Hindlimb muscle (tissue), 1 donor: ENCODE measurements around the gene TMED10. TPM values are rescaled to one million over a fixed set of nuclear protein-coding genes. Genes with fewer than 3 reads are reported as not detected.

Experiments
- DNase-seq: peaks from one replicate; pipeline ENCODE4 v3.0.0-alpha.2; 2013
- polyA plus RNA-seq: library from polyadenylated mRNA; unstranded; fragments of 120-200 nt; gene quantifications from one replicate; pipeline ENCODE4 v1.2.1, GENCODE V29; 2013; ENCODE audit not compliant: insufficient read length

Gene TMED10
- polyA plus RNA-seq = 117 TPM

DNA sequence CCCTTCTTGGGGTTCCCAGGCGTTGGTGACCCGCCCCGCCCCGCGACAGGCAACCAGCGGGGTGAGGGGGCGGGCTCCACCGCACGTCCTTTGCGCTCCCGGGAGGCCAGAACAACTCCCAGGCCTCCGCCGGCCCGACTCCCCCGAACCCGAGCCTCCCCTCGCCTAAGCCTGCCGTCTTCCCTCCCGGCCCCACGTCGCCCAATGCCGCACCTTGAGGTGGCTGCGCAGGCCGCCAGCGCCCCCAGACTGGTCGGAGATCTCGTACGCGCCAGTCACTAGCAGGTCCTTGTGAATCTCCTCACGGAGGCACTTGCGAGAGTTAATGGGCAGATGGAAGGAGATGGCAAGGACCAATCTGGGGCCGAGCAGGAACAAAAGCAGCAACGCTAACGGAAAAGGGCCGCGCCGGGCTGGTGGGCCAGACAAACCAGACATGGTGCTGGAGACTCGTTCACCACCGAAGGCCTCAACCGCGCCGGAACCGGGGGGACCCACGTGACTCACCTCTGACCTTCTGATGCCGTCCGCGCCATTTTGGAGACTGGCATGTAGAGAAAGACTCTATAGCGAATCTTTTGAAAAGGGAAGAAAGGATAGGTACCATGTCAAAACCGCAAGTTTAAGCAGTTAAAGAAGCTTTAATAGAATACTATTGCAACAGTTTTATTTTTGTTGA, at the start of gene TMED10:
TSS of gene TMED10 (minus strand) at position 471 of the 679 bp plus-strand sequence. CDS start at position 438, 33 bp downstream.
- DNase-seq = peak; percentile 91

DNA sequence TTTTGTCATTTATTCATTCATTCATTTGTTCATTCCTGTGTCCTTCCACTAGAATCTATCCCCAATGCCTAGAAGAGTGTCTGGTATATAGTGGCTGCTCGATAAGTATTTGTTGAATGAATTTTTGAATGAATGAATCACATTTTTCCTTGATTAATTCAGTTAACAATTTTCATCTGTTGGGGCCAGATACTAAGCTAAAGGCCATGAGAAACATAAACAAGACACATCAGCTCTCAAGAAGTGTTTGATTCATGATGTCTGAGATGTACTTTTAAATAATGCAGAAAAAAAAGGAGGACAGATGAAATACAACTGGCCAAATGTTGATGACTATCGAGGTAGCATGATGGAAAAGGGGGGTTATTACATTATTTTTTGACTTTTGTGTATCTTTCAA, 48.1 kb upstream of the TMED10 start:
- no peak for DNase-seq

DNA sequence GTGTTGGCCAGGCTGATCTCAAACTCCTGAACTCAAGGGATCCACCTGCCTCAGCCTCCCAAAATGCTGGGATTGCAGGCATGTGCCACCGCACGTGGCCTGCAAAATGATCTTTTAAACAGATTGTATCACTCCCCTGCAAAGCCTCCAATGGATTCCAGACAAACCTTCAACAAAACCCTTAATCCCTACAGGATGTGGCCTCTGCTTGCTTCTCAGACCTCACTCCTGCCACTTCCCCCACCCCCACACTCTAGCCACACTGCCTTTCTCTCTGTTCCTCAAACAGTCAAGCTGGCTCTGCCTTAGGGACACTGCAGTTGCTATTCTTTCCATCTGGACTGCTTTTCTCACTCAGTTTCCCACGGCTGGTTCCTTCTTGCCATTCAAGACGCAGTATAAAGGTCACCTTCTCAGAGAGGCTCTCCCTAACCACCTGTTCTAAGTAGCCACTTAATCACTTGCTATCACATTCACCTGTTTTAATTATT, 47.3 kb upstream of the TMED10 start:
- DNase-seq = no peak

DNA sequence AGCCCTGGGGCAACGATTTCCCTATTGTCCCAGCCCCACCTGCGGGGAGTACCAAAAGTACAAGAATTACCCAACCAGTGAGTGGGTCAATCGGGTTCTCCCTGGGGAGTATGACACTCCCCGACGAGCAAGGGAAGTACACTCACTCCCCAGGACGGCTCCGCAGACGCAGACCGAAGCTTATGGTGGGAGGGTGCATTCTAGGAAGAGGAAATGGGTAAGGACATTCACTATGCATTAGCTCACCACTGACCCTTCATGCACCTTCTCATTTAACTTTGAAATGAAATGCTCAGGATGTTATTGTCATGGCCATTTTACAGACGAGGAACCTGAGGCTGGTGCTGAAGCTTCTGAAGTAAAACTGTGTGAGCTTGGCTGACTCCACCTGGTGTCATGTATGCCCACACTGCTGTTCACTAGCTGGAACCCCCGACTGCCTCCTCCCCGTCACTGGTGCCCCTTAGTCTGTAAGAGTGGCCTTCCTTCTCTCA, 45.8 kb upstream of the TMED10 start:
- DNase-seq = no peak

DNA sequence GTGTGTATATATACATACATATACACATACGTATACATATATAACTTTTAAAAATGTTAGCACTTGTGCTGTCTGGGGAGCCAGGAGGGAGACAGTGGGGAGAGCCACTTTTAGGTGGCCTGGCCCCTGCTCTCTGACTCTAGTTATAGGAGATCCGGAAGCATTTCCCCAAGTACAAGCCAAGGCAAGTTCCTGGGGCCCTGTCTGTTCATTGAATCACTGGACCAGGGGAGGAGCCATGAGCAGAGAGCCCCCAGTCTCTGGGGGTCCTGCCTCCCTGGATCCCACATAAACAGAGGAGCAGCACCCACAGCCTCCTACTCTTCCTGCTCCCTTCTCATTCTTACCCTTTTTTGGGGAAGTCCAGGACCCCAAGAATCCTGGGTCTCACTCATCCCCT, 45.4 kb upstream of the TMED10 start:
- no peak for DNase-seq

DNA sequence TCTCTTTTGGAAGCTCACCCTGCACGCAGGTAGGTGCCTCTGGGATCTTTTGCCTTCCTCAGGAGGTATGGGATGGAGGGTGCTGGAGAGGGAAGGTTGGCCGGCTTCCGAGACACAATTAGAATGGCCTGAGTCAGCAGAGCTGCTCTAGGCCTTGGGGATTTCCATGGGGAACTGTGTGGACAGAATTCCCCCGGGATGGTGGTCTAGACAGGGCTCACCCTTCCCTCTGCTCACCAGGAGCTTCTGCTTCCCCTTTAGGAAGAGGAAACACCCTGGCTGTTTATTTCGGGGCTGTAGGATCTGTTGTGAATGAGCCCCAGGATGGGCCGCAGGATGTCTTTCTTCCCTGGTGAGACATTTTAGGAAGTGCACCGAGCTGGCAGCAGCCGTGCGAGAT, 43.7 kb upstream of the TMED10 start:
- no peak for DNase-seq

DNA sequence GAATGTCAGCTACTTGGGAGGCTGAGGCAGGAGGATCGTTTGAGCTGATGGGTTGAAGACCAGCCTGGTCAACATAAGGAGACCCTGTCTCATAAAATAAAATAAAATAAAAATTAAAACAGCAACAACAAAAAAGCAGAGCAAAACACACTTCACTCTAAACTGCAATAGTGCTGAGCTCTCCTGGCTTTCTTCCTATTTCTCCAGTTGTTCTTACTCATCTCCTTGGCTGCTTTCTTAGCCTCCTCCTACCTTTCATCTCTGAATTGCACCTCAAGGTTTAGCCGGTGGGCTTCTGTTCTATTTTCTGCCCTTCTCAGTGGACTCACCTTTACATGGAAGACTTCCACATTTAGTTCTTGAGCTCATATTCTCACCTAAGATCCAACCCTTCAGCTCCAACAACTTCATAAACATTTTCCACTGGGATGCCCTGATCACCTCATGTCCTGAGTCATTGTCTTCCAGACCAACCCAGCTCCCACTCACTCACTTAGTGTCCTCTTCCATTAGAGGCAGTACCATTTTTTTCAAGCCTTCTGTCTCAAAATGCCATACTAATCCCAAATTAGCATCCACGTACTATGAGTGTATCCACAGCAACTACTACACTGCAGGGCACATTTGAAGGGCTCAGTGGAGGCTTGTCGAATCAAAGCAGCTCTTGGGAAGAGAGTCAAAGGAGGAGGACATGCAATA, 41.2 kb upstream of the TMED10 start:
- DNase-seq = no peak

DNA sequence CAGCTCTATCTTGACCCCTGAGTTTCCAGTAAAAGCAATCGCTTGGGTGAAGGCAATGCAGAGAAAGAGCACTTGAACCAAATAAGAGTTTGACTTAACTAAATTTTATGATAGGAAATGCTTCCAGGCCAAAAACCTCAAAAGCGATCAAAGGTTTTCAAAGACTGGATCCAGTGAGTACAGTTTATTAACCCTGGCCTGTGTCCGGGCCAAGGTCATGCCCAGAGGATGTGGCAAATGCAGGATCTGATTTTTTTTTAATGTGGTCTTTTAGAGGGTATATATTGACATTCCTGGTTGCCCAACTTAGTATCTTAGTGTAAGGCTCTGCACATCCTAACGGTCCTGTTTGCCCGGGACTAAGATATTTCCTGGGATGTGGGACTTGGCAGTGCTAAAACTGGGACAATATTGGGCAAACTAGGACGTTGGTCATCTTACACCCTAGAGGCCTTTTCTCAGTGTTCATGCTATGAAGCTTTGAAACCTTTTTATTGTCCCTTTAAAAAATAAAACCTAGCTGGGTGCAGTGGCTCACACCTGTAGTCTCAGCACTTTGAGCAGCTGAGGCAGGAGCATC, 40.1 kb upstream of the TMED10 start:
- no peak for DNase-seq

DNA sequence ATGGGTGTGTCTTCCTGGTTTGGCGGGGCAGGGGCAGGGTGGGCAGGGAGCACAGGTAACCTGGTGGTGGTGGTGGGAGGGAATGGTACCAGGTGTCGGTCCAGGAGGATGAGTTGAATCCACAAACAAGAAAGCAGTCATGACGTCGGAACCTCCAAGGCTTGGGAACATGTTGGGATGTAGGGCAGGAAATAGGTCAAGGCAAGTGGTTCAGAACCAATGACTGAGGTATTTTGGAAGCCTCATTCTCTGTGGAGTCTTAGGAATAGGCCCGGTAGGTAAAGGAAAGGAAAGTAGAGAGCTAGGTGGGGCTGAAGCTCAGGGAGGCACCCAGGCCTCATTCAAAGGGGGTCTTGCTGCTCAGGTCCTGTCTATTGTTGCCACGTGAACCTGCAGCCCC, 39.1 kb upstream of the TMED10 start:
- no peak for DNase-seq

DNA sequence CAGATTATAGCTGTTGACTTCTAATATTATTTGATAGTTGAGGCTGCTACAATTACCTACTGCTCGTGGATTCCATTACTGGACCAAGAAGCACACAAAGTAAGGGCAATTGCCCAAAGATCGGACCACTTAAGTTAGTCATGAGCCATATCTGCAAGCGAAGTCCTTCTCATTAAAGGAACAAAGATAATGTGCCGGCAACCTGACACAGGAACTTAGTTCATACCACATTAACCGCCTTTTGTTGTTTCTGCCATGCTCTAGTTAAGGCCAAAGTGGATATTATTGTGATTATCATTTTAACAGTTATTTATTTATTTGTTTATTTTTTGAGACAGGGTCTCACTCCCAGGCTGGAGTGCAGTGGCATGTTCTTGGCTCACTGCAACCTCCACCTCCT, 38.1 kb upstream of the TMED10 start:
- DNase-seq = no peak

DNA sequence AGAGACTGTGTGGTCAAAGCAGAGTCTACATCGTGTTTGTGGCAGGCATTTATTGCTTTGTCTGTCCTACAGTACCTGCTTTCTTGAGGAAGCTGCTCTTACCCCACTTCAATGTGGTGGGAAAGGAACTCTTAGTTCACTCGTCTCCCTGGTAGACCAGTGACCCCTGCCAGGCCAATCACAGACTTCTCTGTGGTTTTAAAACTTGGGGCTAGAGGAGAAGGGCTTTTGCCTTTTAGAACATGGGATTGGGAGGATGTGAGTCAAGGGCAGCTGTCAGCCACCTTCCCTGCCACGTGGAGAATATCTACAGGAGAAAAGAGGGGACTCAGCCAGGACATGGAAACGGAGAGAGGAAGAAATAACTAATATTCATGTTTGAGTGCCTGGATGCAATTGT, 36.8 kb upstream of the TMED10 start:
- no peak for DNase-seq

DNA sequence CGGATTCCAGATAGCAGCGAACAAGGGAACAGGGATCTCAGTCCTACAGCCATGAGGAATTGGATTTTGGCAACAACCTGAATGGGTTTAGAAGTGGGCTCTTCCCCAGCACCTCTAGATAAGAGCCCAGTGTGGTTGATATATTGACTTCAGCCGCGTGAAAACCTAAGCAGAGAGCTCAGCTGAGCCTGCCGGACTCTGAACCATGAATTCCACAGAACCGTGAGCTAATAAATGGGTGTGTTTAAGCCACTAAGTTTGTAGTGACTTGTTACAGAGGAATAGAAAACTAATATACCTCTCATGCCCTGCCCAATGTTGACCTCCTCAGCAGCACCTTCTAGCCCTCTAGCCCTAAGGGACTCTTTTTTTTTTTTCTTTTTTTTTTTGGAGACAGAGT, 32.4 kb upstream of the TMED10 start:
- DNase-seq = no peak

DNA sequence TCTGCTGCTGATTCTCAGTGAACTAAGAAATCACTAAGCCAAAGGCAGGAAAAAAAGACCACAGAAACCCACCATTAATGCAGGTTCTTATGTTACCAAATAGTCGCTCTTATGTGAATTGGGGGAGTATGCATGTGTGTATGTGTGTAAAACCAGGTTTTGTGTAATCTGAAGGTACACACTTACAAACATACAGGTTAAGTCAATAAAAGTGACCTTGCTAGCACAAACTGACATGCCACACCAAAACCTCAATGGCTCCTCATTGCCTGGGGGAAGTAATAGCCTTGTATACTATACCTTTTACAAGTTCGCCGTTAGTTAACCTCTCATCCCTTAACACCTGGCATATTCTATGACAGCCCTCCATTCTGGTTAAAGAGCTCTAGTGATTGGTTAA, 29.8 kb upstream of the TMED10 start:
- no peak for DNase-seq

DNA sequence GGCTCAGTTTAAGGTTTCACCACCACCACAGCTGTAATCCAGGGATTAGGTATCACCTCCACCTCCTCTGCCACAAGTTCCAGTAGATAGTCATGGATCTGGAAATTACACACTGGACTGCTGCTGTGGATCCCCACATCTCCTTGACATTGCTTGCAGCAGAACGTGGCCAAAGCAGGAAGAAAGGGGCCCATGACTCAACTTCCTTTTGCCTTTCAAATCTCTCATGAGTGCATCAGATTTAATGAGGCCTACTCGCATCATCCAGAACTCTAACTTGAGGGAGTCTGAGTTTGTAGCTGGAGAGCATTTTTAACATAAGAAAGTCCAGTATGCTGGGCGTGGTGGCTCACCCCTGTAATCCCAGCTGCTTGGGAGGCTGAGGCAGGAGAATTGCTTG, 29.2 kb upstream of the TMED10 start:
- no peak for DNase-seq

DNA sequence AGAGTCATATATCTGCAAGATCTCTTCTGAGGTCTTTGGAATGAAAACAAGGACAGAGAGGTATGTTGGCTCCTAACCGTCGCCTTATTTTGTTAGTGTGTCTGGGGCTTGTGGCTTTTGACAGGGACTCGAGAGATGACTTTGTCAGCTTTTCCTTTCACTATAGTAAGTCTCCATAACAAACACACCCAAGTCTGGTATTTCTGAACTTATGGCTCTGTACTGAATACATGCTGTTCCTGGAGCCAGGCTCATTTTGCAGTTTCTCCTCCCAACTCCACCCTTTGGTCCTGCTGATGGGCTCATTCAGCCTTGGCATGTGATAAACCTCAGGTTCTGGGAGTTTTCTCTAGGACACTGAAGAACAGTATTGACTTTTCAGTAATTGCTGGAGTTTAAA, 27.7 kb upstream of the TMED10 start:
- DNase-seq = no peak

DNA sequence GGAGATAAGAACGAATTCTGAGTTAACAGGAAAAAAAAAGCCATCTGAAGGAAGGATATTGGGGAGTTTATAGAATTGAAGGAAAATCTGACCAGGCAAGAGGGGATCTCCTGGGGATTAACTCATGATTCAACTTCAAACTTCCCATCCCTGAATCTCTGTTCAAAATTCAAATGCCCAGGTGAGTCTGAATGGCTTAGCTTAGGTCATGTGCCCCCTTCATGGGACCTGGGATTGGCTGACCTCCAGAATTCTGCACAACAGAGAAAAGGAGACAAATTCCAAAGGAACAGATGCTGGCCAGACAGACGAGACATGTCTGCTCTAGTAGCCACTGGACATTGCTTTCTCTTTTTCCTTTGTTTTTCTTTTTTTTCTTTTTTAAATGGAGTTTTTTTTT, 26.2 kb upstream of the TMED10 start:
- DNase-seq = no peak

DNA sequence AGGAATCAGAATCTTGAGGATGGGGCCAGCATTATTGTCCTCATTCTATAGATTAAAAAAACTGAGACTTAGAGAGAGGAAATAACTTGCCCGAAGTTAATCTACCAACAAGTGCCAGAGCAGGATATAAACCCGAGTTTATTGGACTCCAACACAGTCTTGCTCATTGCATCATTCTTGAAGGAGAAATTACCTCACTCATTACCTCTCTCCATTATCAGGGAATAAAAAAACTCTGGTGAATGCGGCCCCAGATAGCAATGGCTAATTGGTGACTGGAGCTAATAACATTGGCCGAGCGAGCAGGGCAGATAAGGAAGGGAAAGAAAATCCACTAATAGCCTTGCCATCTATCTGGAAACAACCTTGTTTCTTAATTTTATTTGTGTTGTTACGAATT, 24.7 kb upstream of the TMED10 start:
- no peak for DNase-seq

DNA sequence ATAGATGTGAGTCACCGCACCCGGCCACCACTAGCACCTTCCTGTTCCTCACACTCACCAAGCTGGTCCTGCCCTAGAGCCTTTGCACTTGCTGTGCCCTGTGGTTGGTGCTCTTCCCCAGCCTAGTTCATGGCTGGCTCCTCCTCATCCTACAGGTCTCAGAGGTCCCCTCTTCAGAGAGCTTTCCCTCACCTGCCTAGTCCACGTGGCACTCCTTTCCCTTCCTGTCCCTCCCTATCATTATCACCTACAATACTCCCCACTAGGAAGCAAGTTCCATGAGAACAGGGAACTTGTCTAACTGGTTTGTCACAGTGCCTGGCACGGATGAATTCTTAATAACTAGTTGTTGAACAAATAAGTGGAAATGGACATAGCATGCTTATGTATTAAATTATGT, 24.0 kb upstream of the TMED10 start:
- DNase-seq = no peak

DNA sequence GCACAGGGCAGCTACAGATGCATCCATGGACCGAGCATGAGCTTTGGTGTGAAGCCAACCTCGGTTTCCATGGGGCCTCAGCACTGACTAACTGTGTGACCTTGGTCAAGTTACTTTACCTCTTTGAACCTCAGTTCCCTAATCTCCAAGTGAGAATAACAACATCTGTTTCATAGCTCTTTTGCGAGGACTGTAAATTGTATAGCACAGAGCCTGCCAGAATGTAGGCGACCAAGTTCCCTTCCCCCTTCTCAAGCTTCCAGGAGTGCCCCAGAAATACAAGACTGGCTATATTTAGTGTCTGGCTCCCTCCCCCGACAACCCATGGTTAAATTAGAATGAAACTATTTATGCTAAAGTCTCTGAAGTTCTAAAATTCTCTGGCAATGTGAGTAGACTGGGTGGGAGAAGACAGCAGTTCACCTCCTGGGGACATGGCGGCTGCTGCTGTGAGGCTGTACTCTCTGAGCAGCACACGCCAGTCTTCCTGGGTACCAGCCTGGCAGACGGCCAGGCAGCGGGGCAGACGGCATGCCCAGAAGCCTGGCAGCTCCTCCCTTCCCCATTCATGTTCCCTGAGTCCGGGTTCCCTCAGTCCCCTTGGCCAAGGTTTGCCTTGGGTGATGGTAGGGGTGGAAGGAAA, 22.0 kb upstream of the TMED10 start:
- no peak for DNase-seq

DNA sequence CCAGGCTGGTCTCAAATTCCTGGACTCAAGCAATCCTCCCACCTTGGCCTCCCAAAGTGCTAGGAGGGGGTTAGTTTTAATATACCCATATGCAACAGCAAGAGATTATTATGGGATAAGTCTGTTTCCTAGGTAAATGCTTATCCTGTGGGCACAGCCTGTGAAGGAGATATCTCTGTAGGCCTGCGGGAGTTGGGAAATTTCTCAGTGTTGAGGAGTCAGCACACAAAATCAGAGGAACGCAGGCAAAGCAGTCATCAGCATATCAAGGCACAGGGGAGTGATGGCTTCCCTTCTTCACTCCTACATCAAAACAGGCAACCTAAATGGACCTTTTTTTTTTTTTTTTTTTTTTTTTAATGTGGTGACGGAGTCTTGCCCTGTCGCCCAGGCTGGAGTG, 20.9 kb upstream of the TMED10 start:
- DNase-seq = no peak

DNA sequence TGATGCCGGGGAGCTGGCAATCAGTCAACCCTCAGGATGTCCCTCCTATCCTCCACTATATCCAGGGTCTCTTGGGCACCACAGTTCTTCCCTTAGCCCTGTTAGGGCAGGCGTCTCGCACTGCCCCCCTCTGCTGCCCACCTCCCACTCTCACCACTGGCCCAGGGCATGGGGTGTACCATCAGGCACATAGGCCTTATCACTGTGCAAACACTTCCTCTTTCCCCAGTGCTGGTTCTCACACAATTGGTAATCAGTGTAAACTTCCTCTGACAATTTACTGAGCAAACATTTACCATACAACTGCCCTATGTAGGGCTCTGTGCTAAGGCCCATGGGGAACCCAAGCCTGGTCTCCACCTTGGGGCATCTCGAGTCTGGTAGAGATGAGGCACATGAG, 20.1 kb upstream of the TMED10 start:
- no peak for DNase-seq

DNA sequence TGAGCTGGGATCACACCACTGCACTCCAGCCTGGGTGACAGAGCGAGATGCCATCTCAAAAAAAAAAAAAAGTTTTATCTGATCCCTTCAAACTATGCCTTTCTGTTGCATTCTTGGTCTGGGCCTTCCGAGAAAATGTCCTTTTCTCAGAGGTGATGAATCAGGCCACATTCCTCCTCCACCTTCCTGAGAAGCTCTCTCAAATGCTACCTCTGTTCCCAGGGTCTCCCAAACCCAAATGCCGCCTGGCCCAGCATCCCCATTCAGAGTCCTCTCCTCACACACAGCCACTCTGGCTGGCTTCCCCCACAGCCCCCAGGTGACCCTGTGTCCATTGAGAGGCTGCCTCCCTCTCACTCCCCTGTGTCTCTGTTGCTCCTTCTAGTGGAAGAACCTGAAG, 19.7 kb upstream of the TMED10 start:
- DNase-seq = no peak

DNA sequence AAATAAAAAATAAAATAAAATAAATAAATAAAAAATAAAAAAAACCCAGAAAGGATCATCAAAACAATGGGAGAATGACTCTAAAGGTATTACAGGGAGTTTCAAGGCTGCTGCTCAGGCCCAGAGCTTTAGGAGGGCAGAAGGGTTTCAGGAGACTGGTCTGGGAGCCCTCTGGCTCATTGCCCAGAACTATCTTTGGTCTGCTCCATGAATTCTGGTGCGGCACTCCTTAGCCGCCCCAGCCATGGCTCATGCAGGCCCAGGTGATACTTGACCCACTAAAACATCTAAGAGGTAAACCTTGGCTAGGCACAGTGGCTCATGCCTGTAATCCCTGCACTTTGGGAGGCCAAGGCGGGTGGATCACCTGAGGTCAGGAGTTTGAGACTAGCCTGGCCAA, 14.7 kb upstream of the TMED10 start:
- DNase-seq = no peak
